Cardiac muscle cell (in vitro differentiated cells and primary cell): ENCODE results near the gene GNPTG. TPM values are rescaled to one million over a fixed set of nuclear protein-coding genes. Genes with fewer than 3 reads are reported as not detected.

Experiments
- DNase-seq, 2 donors: peaks; one replicate each; pipeline versions ENCODE4 v3.0.0 to v3.0.0-alpha.2; 2010 to 2017; ENCODE audit warnings: low read depth in 1 of 2, low spot score in 1 of 2
- H3K27ac ChIP-seq: fragments of 200-600 bp; sonication (generic); 2 replicates; pipeline ENCODE4 v1.5.1; 2016
- H3K27me3 ChIP-seq: fragments of 200-600 bp; sonication (generic); 2 replicates; pipeline ENCODE4 v1.6.0; 2016; ENCODE audit warnings: control low read depth
- H3K36me3 ChIP-seq: fragments of 200-600 bp; sonication (generic); 2 replicates; pipeline ENCODE4 v1.5.1; 2016; ENCODE audit warnings: control low read depth
- H3K4me1 ChIP-seq: fragments of 200-600 bp; sonication (generic); 2 replicates; pipeline ENCODE4 v1.8.1; 2017; ENCODE audit warnings: low read depth, mild to moderate bottlenecking, mixed run types
- H3K4me3 ChIP-seq: fragments of 200-600 bp; sonication (generic); 2 replicates; pipeline ENCODE4 v1.5.1; 2016; ENCODE audit warnings: mild to moderate bottlenecking
- H3K9me3 ChIP-seq: fragments of 200-600 bp; sonication (generic); 2 replicates; pipeline ENCODE4 v1.5.1; 2017; ENCODE audit warnings: low read depth, mild to moderate bottlenecking, control low read depth
- polyA plus RNA-seq: library from polyadenylated mRNA; unstranded; fragments of >200 nt; fragmentation: Nextera tagmentation; extraction: Ambion mirVana; gene quantifications from 2 replicates; pipeline ENCODE4 v1.2.1, GENCODE V29; 2016
- total RNA-seq: library from RNA; depleted of rRNA; stranded (reverse); fragments of >200 nt; gene quantifications from 2 replicates; pipeline ENCODE4 v1.2.3, GENCODE V29; 2016
- TF ChIP-seq, protein P1 (sequence below): IDR thresholded peaks from 2 replicates; pipeline ENCODE4 v1.5.1; 2012; ENCODE audit warnings: low read depth, mild to moderate bottlenecking, low read length

The GNPTG gene
- total and polyA plus RNA-seq, 2 experiments from 2014 or later = 57.0 to 60.3 TPM

DNA sequence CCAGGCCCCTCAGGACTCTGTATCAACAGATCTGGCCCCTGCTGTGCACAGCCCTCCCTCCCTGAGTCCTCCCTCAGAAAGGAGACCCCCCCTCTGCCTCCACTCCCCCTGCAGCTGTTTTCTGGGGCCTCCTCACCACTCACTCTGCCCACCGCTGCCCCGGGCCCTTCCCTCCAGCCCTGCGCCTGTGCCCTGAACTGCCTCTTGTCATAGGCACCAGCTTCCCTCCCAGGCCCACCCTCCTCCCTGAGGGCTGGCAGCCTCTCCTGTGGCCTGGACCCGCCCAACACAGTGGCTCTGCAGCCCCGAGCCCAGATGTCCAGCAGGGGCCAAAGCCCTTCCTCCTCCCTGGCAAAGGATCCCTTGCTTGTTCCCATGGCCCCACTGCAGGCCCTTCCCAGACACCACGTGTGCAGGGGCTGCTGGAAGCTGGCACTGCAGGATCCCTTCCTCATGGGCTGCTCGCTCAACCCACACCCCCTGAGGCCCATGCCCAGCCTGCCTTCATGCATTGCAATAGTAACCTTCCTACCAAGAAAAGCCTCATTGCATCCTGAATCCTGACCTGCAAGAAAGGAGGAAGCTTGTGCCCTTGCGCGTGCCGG lies 25.8 kb downstream of the GNPTG start:
- TF ChIP-seq, protein P1, sequence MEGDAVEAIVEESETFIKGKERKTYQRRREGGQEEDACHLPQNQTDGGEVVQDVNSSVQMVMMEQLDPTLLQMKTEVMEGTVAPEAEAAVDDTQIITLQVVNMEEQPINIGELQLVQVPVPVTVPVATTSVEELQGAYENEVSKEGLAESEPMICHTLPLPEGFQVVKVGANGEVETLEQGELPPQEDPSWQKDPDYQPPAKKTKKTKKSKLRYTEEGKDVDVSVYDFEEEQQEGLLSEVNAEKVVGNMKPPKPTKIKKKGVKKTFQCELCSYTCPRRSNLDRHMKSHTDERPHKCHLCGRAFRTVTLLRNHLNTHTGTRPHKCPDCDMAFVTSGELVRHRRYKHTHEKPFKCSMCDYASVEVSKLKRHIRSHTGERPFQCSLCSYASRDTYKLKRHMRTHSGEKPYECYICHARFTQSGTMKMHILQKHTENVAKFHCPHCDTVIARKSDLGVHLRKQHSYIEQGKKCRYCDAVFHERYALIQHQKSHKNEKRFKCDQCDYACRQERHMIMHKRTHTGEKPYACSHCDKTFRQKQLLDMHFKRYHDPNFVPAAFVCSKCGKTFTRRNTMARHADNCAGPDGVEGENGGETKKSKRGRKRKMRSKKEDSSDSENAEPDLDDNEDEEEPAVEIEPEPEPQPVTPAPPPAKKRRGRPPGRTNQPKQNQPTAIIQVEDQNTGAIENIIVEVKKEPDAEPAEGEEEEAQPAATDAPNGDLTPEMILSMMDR = no peak
- H3K4me3 ChIP-seq = no peak overlapping the region

DNA sequence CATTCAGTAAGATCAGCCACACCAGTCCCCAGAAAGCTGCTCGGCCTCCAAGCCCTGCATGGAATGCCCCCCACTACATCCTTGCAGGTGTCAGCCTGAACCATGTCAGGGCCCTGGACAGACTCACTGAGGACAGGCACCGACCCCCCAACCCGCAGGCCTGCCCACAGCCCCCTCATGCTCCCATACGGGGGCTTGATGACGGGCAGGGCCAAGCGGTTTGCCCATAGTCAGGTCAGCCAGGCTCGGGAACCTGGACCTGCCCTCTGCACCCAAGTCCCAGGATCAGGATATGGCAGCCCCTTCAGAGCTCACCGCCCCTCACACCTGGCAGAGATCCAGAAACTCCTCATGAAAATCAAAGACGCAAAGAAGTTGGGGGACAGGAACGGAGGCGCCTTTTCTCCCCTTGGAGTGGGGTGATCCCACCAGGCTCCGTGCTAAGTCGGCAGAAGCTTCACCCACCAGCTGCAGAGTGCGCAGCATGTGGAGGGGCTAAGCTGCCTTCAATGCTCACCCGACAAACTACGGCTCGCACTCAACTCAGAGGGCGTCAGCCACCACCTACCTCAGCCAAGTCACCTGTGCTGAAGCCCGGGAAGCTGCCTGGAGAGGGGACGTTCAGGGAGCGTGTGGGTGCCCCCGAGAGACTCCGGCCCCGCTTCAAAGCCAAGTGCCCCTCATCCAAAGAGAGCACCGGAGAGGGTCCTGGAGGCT lies 26.5 kb downstream of the GNPTG start:
- H3K27ac ChIP-seq = no peak overlapping the region
- H3K4me1 ChIP-seq = no peaks in the 10 kb centered on the region
- no peaks in the 10 kb centered on the region for H3K9me3 ChIP-seq
- H3K36me3 ChIP-seq = no peaks in the 10 kb centered on the region
- no peak for DNase-seq
- H3K4me3 ChIP-seq = peak overlapping the region; percentile 44
- TF ChIP-seq, protein P1 = no peak
- H3K27me3 ChIP-seq = peaks cover 3% of the 10 kb centered on the region

More for the DNA sequence above, 25.8 kb downstream of the GNPTG start:
- Histone ChIP-seq H3K9me3 (no peaks in the 10 kb centered on the region), H3K27me3 (peaks cover 3% of the 10 kb centered on the region), H3K27ac (no peak overlapping the region), H3K4me1 (no peaks in the 10 kb centered on the region), H3K36me3 (no peaks in the 10 kb centered on the region)
- DNase-seq = no peak

DNA sequence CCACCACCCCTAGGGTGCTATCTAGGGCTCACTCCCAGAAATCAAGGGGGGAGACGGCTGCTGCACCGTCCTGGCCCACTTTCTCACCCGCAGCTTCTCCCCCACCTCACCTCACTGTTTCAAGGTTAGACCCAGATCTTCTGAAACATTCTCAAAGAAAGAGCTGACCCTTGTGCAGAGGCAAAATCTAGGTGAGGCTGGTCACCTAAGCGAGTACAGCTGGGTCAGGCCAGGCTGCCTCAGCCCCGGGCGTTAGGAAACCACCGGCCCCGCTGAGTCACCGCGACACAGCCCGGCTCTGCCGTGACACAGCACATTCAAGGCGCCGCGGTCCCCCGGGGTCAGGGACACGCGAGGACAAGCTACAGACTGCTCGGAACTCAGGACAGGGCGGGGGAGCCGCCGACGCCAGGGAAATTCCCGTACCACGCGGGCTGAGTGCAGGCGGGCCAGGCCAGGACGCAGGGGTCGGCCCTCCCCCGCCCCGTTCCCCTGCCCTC lies 27.1 kb downstream of the GNPTG start:
- TF ChIP-seq, protein P1 = no peak
- H3K27me3 ChIP-seq = peaks cover 3% of the 10 kb centered on the region
- H3K36me3 ChIP-seq = no peaks in the 10 kb centered on the region
- no peaks in the 10 kb centered on the region for H3K9me3 ChIP-seq
- peak; percentile 47 to 71 for DNase-seq
- H3K4me1 ChIP-seq = no peaks in the 10 kb centered on the region
- peak overlapping the region; percentile 44 for H3K4me3 ChIP-seq
- H3K27ac ChIP-seq = no peak overlapping the region

DNA sequence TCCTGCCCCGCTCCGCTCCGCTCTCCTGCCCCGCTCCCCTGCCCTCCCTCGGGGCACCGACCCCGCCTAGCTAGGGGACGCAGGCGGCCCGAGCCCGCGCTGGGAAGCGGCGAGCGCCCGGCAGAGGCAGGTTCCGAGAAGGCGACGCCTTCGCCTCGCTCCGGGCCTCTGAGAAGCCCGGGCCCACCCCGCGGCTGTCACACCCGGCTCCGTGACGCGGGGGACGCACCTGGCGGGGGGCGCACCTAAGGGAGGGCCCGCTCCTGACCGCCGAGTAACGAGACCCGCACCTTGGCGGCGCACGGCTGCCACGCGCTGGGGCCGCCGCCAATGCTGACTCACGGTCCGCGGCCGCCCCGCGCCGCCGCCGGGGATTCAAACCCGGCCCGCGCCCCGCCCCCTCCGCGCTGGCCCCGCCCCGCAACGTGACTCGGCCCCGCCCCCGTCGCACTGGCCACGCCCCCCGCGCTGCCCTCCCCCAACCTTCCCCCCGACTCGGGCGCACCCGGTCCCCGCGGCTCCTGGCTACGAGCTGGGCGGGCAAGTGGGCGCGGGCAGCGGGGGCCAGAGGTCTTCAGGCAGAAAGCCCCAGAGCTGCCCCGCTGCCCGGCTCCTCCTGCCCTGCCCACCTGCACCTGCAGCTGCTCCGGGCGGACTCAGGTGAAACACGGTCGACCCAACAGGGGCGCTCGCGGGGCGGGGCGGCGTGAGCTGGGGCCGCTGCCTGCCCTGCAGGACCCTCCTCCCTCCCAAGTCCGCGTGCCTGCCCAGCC lies 27.8 kb downstream of the GNPTG start:
- Histone ChIP-seq H3K4me1 (no peaks in the 10 kb centered on the region), H3K9me3 (no peaks in the 10 kb centered on the region), H3K27me3 (peaks cover 3% of the 10 kb centered on the region), H3K27ac (no peak overlapping the region), H3K36me3 (no peaks in the 10 kb centered on the region), H3K4me3 (peak overlapping the region; percentile 44)
- peak; percentile 65 to 84 for DNase-seq
- TF ChIP-seq, protein P1 = no peak

DNA sequence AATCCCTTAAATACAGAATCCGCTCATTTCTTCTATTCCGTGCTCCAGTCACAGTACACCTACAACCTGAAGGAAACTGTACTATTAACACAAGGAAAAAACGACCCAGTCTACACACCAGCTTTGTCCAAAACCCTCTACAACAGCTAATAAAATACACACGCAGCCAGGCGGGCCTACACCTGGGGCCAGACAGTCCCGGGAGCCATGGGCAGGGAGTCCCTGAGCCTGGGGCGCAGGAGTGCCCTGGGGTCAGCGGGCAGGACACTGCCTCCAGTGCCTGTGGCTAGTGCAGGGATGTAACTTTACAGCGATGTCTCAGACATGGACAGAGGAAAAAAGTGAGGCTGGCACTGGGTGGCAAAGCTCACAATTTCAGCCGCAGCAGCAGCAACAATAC lies 28.5 kb downstream of the GNPTG start:
- TF ChIP-seq, protein P1 = no peak
- Histone ChIP-seq H3K4me1 (no peaks in the 10 kb centered on the region), H3K4me3 (peak overlapping the region; percentile 44), H3K9me3 (no peaks in the 10 kb centered on the region), H3K36me3 (no peaks in the 10 kb centered on the region), H3K27me3 (peaks cover 3% of the 10 kb centered on the region), H3K27ac (no peak overlapping the region)
- DNase-seq = no peak
